Epithelial cell of esophagus (primary cell): ENCODE data around the gene MYBPC1.

ENCODE experiments used
- DNase-seq: peaks from one replicate; pipeline ENCODE4 v3.0.0; 2010; ENCODE audit warnings: low read depth
- H3K4me3 ChIP-seq: 2 replicates; pipeline ENCODE4 v1.5.1; 2011; ENCODE audit warnings: mild to moderate bottlenecking, low read length, control low read depth
- CTCF ChIP-seq: IDR thresholded peaks from 2 replicates; pipeline ENCODE4 v1.5.1; 2011; ENCODE audit warnings: low read depth, mild to moderate bottlenecking, low read length, control low read depth, inconsistent platforms; ENCODE audit not compliant: insufficient read depth; ENCODE audit errors: missing control alignments

The MYBPC1 gene

GRCh38 chr12:101710288-101710687 lies 115.5 kb downstream of the MYBPC1 start:
- no peak for DNase-seq
- H3K4me3 ChIP-seq = no peak overlapping the region
- no peak for TF ChIP-seq CTCF

- no peak for TF ChIP-seq CTCF
- H3K4me3 ChIP-seq = no peak overlapping the region
- DNase-seq = no peak
Measured at GRCh38 chr12:101713059-101713682, 118.4 kb downstream of the MYBPC1 start.

- no peak for DNase-seq
- TF ChIP-seq CTCF = no peak
- no peak overlapping the region for H3K4me3 ChIP-seq
Measured at GRCh38 chr12:101713930-101714329, 119.2 kb downstream of the MYBPC1 start.

- no peak for TF ChIP-seq CTCF
- no peak overlapping the region for H3K4me3 ChIP-seq
- DNase-seq = no peak
Measured at GRCh38 chr12:101714877-101715444, 120.2 kb downstream of the MYBPC1 start.

- no peak overlapping the region for H3K4me3 ChIP-seq
- peak; percentile 6 for DNase-seq
- no peak for TF ChIP-seq CTCF
Measured at GRCh38 chr12:101719566-101719965, 124.8 kb downstream of the MYBPC1 start.

GRCh38 chr12:101720118-101720517 lies 125.3 kb downstream of the MYBPC1 start:
- no peak for TF ChIP-seq CTCF
- no peak for DNase-seq
- H3K4me3 ChIP-seq = no peak overlapping the region

- H3K4me3 ChIP-seq = no peak overlapping the region
- no peak for DNase-seq
- TF ChIP-seq CTCF = no peak
Measured at GRCh38 chr12:101722392-101722791, 127.6 kb downstream of the MYBPC1 start.
